Dedifferentiated amniotic fluid mesenchymal stem cell (primary cell): ENCODE results near the gene IQSEC3.
"Not testable (repeated sequence)": the region's sequence is repeated elsewhere in the genome, so short reads cannot be mapped to it uniquely, and the experiment has no call there.

Experiments used
- DNase-seq: peaks from one replicate; pipeline ENCODE4 v3.0.0-alpha.2; 2016; ENCODE audit errors: extremely low spot score

Gene IQSEC3

GRCh38 chr12:66428-66781 is at the start of gene IQSEC3:
Gene IQSEC3, plus strand, starts transcription at chr12:66767. Its CDS starts 116 bp downstream, at chr12:66883.
- DNase-seq = not testable (repeated sequence)

- not testable (repeated sequence) for DNase-seq
Observed at GRCh38 chr12:17370-18340, 48.9 kb upstream of the IQSEC3 start.

- DNase-seq = not testable (repeated sequence)
Observed at GRCh38 chr12:18821-19567, 47.6 kb upstream of the IQSEC3 start.

GRCh38 chr12:19906-20305 is 46.7 kb upstream of the IQSEC3 start:
- DNase-seq = not testable (repeated sequence)

- no peak for DNase-seq
Observed at GRCh38 chr12:20757-21156, 45.8 kb upstream of the IQSEC3 start.

GRCh38 chr12:21301-22189 is 45.0 kb upstream of the IQSEC3 start:
- no peak for DNase-seq

GRCh38 chr12:22190-22529 is 44.4 kb upstream of the IQSEC3 start:
- DNase-seq = no peak

- DNase-seq = no peak
Observed at GRCh38 chr12:22530-23201, 43.9 kb upstream of the IQSEC3 start.

GRCh38 chr12:27904-28303 is 38.7 kb upstream of the IQSEC3 start:
- not testable (repeated sequence) for DNase-seq

- not testable (repeated sequence) for DNase-seq
Observed at GRCh38 chr12:38775-39174, 27.8 kb upstream of the IQSEC3 start.

GRCh38 chr12:39555-40265 is 26.9 kb upstream of the IQSEC3 start:
- DNase-seq = not testable (repeated sequence)

- DNase-seq = not testable (repeated sequence)
Observed at GRCh38 chr12:44352-44751, 22.2 kb upstream of the IQSEC3 start.

- not testable (repeated sequence) for DNase-seq
Observed at GRCh38 chr12:45235-45990, 21.2 kb upstream of the IQSEC3 start.

- not testable (repeated sequence) for DNase-seq
Observed at GRCh38 chr12:45991-46358, 20.6 kb upstream of the IQSEC3 start.

GRCh38 chr12:46542-46941 is 20.0 kb upstream of the IQSEC3 start:
- DNase-seq = not testable (repeated sequence)

GRCh38 chr12:47699-48226 is 18.8 kb upstream of the IQSEC3 start:
- not testable (repeated sequence) for DNase-seq

GRCh38 chr12:49149-49548 is 17.4 kb upstream of the IQSEC3 start:
- not testable (repeated sequence) for DNase-seq

GRCh38 chr12:51087-51486 is 15.5 kb upstream of the IQSEC3 start:
- DNase-seq = not testable (repeated sequence)

GRCh38 chr12:51962-52361 is 14.6 kb upstream of the IQSEC3 start:
- not testable (repeated sequence) for DNase-seq
